Panc1 (cell line): Measurements from ENCODE around the gene KIAA1217.

Source experiments
- POLR2AphosphoS5 ChIP-seq: IDR thresholded peaks from 2 replicates; pipeline ENCODE4 v1.6.1; 2012; ENCODE audit warnings: mild to moderate bottlenecking, low read depth, low read length, moderate library complexity
- SIN3A ChIP-seq: IDR thresholded peaks from 2 replicates; pipeline ENCODE4 v1.6.1; 2012; ENCODE audit warnings: low read depth, mild to moderate bottlenecking, low read length, moderate library complexity, borderline replicate concordance; ENCODE audit not compliant: insufficient read depth
- TF ChIP-seq, protein P1 (sequence below): fragments of 450-650 bp; IDR thresholded peaks from 2 replicates; pipeline ENCODE4 v1.5.1; 2017; ENCODE audit warnings: mild to moderate bottlenecking

DNA sequence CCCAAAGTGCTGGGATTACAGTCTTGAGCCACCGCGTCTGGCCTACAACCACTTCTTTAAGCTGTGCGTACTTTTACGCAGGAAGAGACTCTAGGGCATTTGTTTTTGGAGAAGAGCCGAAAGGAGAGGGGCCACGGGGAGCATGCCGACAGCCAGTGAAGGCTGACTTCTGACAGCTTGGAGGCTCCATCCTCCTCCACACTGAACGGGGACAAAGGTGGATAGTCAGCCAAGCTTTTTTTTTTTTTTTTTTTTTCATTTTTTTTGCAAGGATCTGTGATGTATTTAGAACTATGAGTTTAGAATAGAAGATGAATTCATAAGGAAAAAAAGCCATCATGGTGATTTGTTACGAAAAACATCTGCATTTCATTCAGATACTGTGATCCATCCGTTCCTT, 293.1 kb downstream of the KIAA1217 start:
- TF ChIP-seq, protein P1, sequence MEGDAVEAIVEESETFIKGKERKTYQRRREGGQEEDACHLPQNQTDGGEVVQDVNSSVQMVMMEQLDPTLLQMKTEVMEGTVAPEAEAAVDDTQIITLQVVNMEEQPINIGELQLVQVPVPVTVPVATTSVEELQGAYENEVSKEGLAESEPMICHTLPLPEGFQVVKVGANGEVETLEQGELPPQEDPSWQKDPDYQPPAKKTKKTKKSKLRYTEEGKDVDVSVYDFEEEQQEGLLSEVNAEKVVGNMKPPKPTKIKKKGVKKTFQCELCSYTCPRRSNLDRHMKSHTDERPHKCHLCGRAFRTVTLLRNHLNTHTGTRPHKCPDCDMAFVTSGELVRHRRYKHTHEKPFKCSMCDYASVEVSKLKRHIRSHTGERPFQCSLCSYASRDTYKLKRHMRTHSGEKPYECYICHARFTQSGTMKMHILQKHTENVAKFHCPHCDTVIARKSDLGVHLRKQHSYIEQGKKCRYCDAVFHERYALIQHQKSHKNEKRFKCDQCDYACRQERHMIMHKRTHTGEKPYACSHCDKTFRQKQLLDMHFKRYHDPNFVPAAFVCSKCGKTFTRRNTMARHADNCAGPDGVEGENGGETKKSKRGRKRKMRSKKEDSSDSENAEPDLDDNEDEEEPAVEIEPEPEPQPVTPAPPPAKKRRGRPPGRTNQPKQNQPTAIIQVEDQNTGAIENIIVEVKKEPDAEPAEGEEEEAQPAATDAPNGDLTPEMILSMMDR: no peak
- TF ChIP-seq POLR2AphosphoS5: no peak
- no peak for TF ChIP-seq SIN3A
